H9 (cell line): ENCODE measurements around the gene ACOT2. TPM values are rescaled to one million over a fixed set of nuclear protein-coding genes. Genes with fewer than 3 reads are reported as not detected.

Source experiments
- DNase-seq: peaks from one replicate; pipeline ENCODE4 v3.0.0-alpha.2; 2017
- H2AFZ ChIP-seq: one replicate; pipeline ENCODE4 v1.6.1; 2013; ENCODE audit warnings: mild to moderate bottlenecking, low read length, control low read depth, moderate library complexity
- H2AK5ac ChIP-seq: 2 replicates; pipeline ENCODE4 v1.6.1; 2013; ENCODE audit warnings: low read length, control low read depth, mixed read lengths; ENCODE audit not compliant: insufficient read length
- H2BK120ac ChIP-seq: one replicate; pipeline ENCODE4 v1.6.1; 2013; ENCODE audit warnings: low read depth, mild to moderate bottlenecking, low read length, control low read depth, inconsistent platforms; ENCODE audit not compliant: poor library complexity, severe bottlenecking
- H2BK12ac ChIP-seq: 2 replicates; pipeline ENCODE4 v1.6.1; 2013; ENCODE audit warnings: low read length, control low read depth, mixed read lengths, low read depth; ENCODE audit not compliant: insufficient read length
- H2BK15ac ChIP-seq: 2 replicates; pipeline ENCODE4 v1.6.1; 2013; ENCODE audit warnings: low read depth, low read length, control low read depth
- H2BK20ac ChIP-seq: one replicate; pipeline ENCODE4 v1.6.1; 2013; ENCODE audit warnings: low read depth, mild to moderate bottlenecking, low read length, control low read depth, inconsistent platforms; ENCODE audit not compliant: poor library complexity, severe bottlenecking
- H2BK5ac ChIP-seq: 2 replicates; pipeline ENCODE4 v1.6.1; 2013; ENCODE audit warnings: low read length, control low read depth, mixed read lengths; ENCODE audit not compliant: insufficient read length
- H3K14ac ChIP-seq: 2 replicates; pipeline ENCODE4 v1.6.1; 2013; ENCODE audit warnings: low read length, control low read depth; ENCODE audit not compliant: insufficient read depth
- H3K18ac ChIP-seq: 2 replicates; pipeline ENCODE4 v1.6.1; 2013; ENCODE audit warnings: low read depth, mild to moderate bottlenecking, mixed read lengths, low read length, control low read depth; ENCODE audit not compliant: insufficient read length
- H3K23ac ChIP-seq: 2 replicates; pipeline ENCODE4 v1.6.1; 2013; ENCODE audit warnings: low read length, control low read depth, mixed read lengths, low read depth; ENCODE audit not compliant: insufficient read length
- H3K23me2 ChIP-seq: 2 replicates; pipeline ENCODE4 v1.6.1; 2013; ENCODE audit warnings: low read depth, mild to moderate bottlenecking, mixed read lengths, low read length, control low read depth; ENCODE audit not compliant: insufficient read length, poor library complexity, severe bottlenecking
- H3K27ac ChIP-seq: 2 replicates; pipeline ENCODE4 v1.5.1; 2013; ENCODE audit warnings: low read length, control low read depth, mixed read lengths, low read depth; ENCODE audit not compliant: insufficient read length
- H3K27me3 ChIP-seq: 2 replicates; pipeline ENCODE4 v1.6.1; 2013; ENCODE audit warnings: low read length, control low read depth, inconsistent platforms; ENCODE audit not compliant: insufficient read depth
- H3K4ac ChIP-seq: 2 replicates; pipeline ENCODE4 v1.6.1; 2013; ENCODE audit warnings: low read depth, mild to moderate bottlenecking, control low read depth, inconsistent platforms, low read length, moderate library complexity
- H3K4me1 ChIP-seq: 2 replicates; pipeline ENCODE4 v1.6.1; 2013; ENCODE audit warnings: low read length, control low read depth, inconsistent platforms; ENCODE audit not compliant: insufficient read depth
- H3K4me2 ChIP-seq: 2 replicates; pipeline ENCODE4 v1.6.1; 2013; ENCODE audit warnings: low read length, control low read depth, mixed read lengths; ENCODE audit not compliant: insufficient read length, insufficient read depth
- H3K56ac ChIP-seq: 2 replicates; pipeline ENCODE4 v1.6.1; 2013; ENCODE audit warnings: low read depth, mild to moderate bottlenecking, mixed read lengths, low read length, control low read depth; ENCODE audit not compliant: insufficient read length
- H3K79me1 ChIP-seq: 2 replicates; pipeline ENCODE4 v1.6.1; 2013; ENCODE audit warnings: low read depth, mild to moderate bottlenecking, moderate library complexity, low read length, control low read depth, inconsistent platforms; ENCODE audit not compliant: insufficient read depth, poor library complexity, severe bottlenecking
- H3K79me2 ChIP-seq: 2 replicates; pipeline ENCODE4 v1.6.1; 2013; ENCODE audit warnings: low read length, control low read depth, inconsistent platforms; ENCODE audit not compliant: insufficient read depth
- H3K9ac ChIP-seq: 2 replicates; pipeline ENCODE4 v1.6.1; 2013; ENCODE audit warnings: low read length, control low read depth, mixed read lengths; ENCODE audit not compliant: insufficient read length; ENCODE audit errors: extremely low read depth
- H3K9me3 ChIP-seq: one replicate; pipeline ENCODE4 v1.6.1; 2013; ENCODE audit warnings: low read depth, low read length, inconsistent platforms; ENCODE audit not compliant: control insufficient read depth
- H3T11ph ChIP-seq: one replicate; pipeline ENCODE4 v1.6.1; 2013; ENCODE audit warnings: mild to moderate bottlenecking, low read length, control low read depth, inconsistent platforms
- H4K20me1 ChIP-seq: one replicate; pipeline ENCODE4 v1.6.1; 2013; ENCODE audit not compliant: control insufficient read depth, insufficient read length, insufficient read depth
- H4K5ac ChIP-seq: 2 replicates; pipeline ENCODE4 v1.6.1; 2013; ENCODE audit warnings: low read depth, mild to moderate bottlenecking, mixed read lengths, low read length, control low read depth; ENCODE audit not compliant: insufficient read length
- H4K8ac ChIP-seq: replicated peaks from 2 replicates; pipeline ENCODE4 v1.6.1; 2013; ENCODE audit warnings: low read length, control low read depth, mixed read lengths, low read depth; ENCODE audit not compliant: insufficient read length
- H4K91ac ChIP-seq: 2 replicates; pipeline ENCODE4 v1.6.1; 2013; ENCODE audit warnings: low read depth, mild to moderate bottlenecking, moderate library complexity, mixed read lengths, low read length, control low read depth; ENCODE audit not compliant: insufficient read length
- H3K27ac Mint-ChIP-seq, 3 experiments: 2 replicates in 2 of 3; 3 replicates in 1 of 3; pipeline ENCODE4 v1.8.0; 2020 to 2021; ENCODE audit warnings: mixed read lengths in 3 of 3, mild to moderate bottlenecking in 1 of 3, moderate library complexity in 1 of 3
- H3K27me3 Mint-ChIP-seq: 2 replicates; pipeline ENCODE4 v1.8.0; 2021; ENCODE audit warnings: low read depth, mild to moderate bottlenecking, moderate library complexity, mixed read lengths
- H3K36me3 Mint-ChIP-seq, 3 experiments: 2 replicates in 2 of 3; 3 replicates in 1 of 3; pipeline ENCODE4 v1.8.0; 2020 to 2021; ENCODE audit warnings: low read depth in 3 of 3, mixed read lengths in 3 of 3; ENCODE audit not compliant: insufficient read depth in 1 of 3
- H3K4me1 Mint-ChIP-seq, 2 experiments: 2 replicates each; pipeline ENCODE4 v1.8.0; 2020; ENCODE audit warnings: mixed read lengths in 2 of 2
- H3K4me3 Mint-ChIP-seq, 2 experiments: 2 replicates in 1 of 2; 3 replicates in 1 of 2; pipeline ENCODE4 v1.8.0; 2020 to 2021; ENCODE audit warnings: mild to moderate bottlenecking in 2 of 2, mixed read lengths in 2 of 2, moderate library complexity in 1 of 2
- H3K9me3 Mint-ChIP-seq, 2 experiments: 2 replicates in 1 of 2; 3 replicates in 1 of 2; pipeline ENCODE4 v1.8.0; 2020; ENCODE audit warnings: mild to moderate bottlenecking in 2 of 2, mixed read lengths in 2 of 2, moderate library complexity in 1 of 2
- CTCF ChIP-seq: fragments of 200-600 bp; sonication (generic); conservative IDR thresholded peaks from 3 replicates; pipeline ENCODE4 v1.8.0; 2021; ENCODE audit warnings: antibody characterized with exemption, mild to moderate bottlenecking
- WGBS: extraction: QIAGEN DNeasy Blood & Tissue Kit; methylation state at CpG from one replicate; pipeline ENCODE4 v1.1.7; 2013; ENCODE audit warnings: missing lambda C conversion rate, low lambda C conversion rate, mixed read lengths; ENCODE audit not compliant: insufficient read length; ENCODE audit errors: extremely low coverage; 5-methylcytosine and 5-hydroxymethylcytosine counted together
- total RNA-seq: library from RNA; stranded (reverse); gene quantifications from 2 replicates; pipeline ENCODE4 v1.2.1, GENCODE V29; 2021

The ACOT2 gene
- total RNA-seq, 1 experiment from 2014 or later, result 10.2 TPM

- Histone ChIP-seq H2BK120ac (no peak overlapping the region), H2BK12ac (no peak overlapping the region), H4K91ac (no peak overlapping the region), H3K9ac (no peak overlapping the region), H4K5ac (no peak overlapping the region), H3K4me1 (peaks cover 3% of the 10 kb centered on the region; the same call in 1 of the 2 replicates), H2BK5ac (no peak overlapping the region), H3K79me2 (no peaks in the 10 kb centered on the region), H3K9me3 (no peaks in the 10 kb centered on the region), H3K14ac (no peak overlapping the region), H2AFZ (no peak overlapping the region), H2BK15ac (no peak overlapping the region), H3K18ac (no peak overlapping the region), H2AK5ac (no peak overlapping the region), H3K23ac (no peak overlapping the region), H2BK20ac (no peak overlapping the region), H3K4ac (no peak overlapping the region), H3K23me2 (peaks cover 7% of the 10 kb centered on the region), H3K56ac (no peak overlapping the region), H4K20me1 (no peaks in the 10 kb centered on the region), H4K8ac (no peak overlapping the region), H3K4me2 (no peak overlapping the region), H3K79me1 (no peaks in the 10 kb centered on the region), H3K27ac (no peak overlapping the region), H3T11ph (no peak overlapping the region), H3K27me3 (no peaks in the 10 kb centered on the region)
- Mint-ChIP-seq H3K4me3 (no peak overlapping the region), H3K4me1 (peaks cover 24 to 31% of the 10 kb centered on the region in 2 experiments), H3K36me3 (peaks cover 10 to 29% (median 27%) of the 10 kb centered on the region in 3 experiments), H3K9me3 (peaks cover 10 to 13% of the 10 kb centered on the region in 2 experiments), H3K27me3 (peaks cover 15% of the 10 kb centered on the region), H3K27ac (no peak overlapping the region)
- no peak for TF ChIP-seq CTCF
- DNase-seq, result no peak
- no CpG with 5 or more reads among the region's 7 CpGs for WGBS
These were observed 1.7 kb upstream of the ACOT2 start for GRCh38 chr14:73567358-73567757.
